Activated naive CD4-positive, alpha-beta T cell treated with Interleukin-2 at 50 U/mL for 16 hours (primary cell): Measurements from ENCODE around the gene BACH2.
"Not testable (repeated sequence)": the region's sequence is repeated elsewhere in the genome, so short reads cannot be mapped to it uniquely, and the experiment has no call there.

ENCODE experiments used
- DNase-seq: peaks from one replicate; pipeline ENCODE4 v3.0.0-alpha.2; 2020

The BACH2 gene

GRCh38 chr6:90087106-90087833 lies 209.4 kb downstream of the BACH2 start:
- no peak for DNase-seq

- DNase-seq, result no peak
These were observed 210.1 kb downstream of the BACH2 start for GRCh38 chr6:90086517-90086916.

GRCh38 chr6:90083891-90084290 lies 212.8 kb downstream of the BACH2 start:
- DNase-seq, result peak; percentile 48

GRCh38 chr6:90082847-90083246 lies 213.8 kb downstream of the BACH2 start:
- DNase-seq, result no peak

GRCh38 chr6:90080876-90081481 lies 215.7 kb downstream of the BACH2 start:
- DNase-seq, result peak; percentile 84

GRCh38 chr6:90079560-90080490 lies 216.8 kb downstream of the BACH2 start:
- DNase-seq, result peak; percentile 74

- DNase-seq, result peak; percentile 73
These were observed 217.9 kb downstream of the BACH2 start for GRCh38 chr6:90078513-90079289.

- DNase-seq, result no peak
These were observed 219.9 kb downstream of the BACH2 start for GRCh38 chr6:90076511-90077415.

- DNase-seq, result no peak
These were observed 222.3 kb downstream of the BACH2 start for GRCh38 chr6:90074161-90074850.

GRCh38 chr6:90072935-90073464 lies 223.6 kb downstream of the BACH2 start:
- DNase-seq, result no peak

- no peak for DNase-seq
These were observed 224.1 kb downstream of the BACH2 start for GRCh38 chr6:90072501-90072900.

- DNase-seq, result no peak
These were observed 227.7 kb downstream of the BACH2 start for GRCh38 chr6:90068703-90069523.

GRCh38 chr6:90068264-90068663 lies 228.4 kb downstream of the BACH2 start:
- no peak for DNase-seq

- no peak for DNase-seq
These were observed 229.9 kb downstream of the BACH2 start for GRCh38 chr6:90066697-90067096.

GRCh38 chr6:90065173-90065572 lies 231.5 kb downstream of the BACH2 start:
- DNase-seq, result no peak

- no peak for DNase-seq
These were observed 234.0 kb downstream of the BACH2 start for GRCh38 chr6:90062667-90063066.

- DNase-seq, result no peak
These were observed 234.6 kb downstream of the BACH2 start for GRCh38 chr6:90062051-90062450.

GRCh38 chr6:90059178-90059577 lies 237.5 kb downstream of the BACH2 start:
- not testable (repeated sequence) for DNase-seq

- DNase-seq, result not testable (repeated sequence)
These were observed 240.7 kb downstream of the BACH2 start for GRCh38 chr6:90055924-90056323.

- DNase-seq, result not testable (repeated sequence)
These were observed 242.4 kb downstream of the BACH2 start for GRCh38 chr6:90054193-90054592.
